ENCODE data around the gene PPP1R13B.
"Not testable (repeated sequence)": the region's sequence is repeated elsewhere in the genome, so short reads cannot be mapped to it uniquely, and the experiment has no call there.

PPP1R13B gene

DNA sequence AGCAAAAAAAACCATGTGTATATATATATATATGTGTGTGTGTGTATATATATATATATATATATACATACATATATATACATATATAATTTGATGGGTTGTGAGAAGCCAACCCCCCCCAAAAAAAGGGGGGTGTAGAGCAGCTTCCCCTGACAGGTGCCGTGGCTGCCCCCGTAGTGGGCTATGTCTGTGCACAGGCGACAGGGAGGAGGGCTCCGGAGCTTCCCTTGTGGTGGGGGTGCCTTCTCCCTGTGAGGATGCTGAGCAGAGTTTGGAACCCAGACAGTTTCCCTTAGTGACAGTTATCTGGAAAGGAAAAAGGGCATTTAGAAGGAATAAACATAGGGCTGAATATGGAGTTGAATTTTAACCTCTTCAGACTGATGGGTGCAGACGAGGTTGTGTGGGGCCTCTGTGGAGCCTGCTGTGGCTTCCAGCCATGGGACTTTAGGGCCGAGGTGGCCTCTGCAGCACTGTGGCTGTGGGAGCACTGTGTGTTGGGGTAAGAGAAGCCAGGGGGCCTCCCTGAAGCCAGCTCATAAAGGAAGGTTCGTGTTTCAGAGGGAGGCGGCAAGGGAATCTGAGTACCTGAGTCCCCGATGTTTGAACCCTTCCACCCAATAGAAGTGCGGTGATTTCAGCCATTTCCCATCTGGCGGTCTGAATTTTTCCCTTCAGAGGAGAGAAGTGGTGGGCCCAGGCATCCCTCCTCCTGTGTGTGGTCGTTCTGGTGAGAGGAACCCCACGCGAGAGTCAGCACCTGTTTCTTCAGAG, 151.9 kb downstream of the PPP1R13B start:
- H3K27ac Mint-ChIP-seq, result no peak overlapping the region
- H3K4me3 Mint-ChIP-seq, result no peak overlapping the region
- H3K36me3 Mint-ChIP-seq (ENCODE audit: low read depth), result peaks cover 7% of the 10 kb centered on the region
- H3K27me3 Mint-ChIP-seq, result no peaks in the 10 kb centered on the region
- DNase-seq, result no peak
- H3K9me3 Mint-ChIP-seq, result no peaks in the 10 kb centered on the region
- no peak for ATAC-seq
- peaks cover 5% of the 10 kb centered on the region for H3K4me1 Mint-ChIP-seq

- H3K4me3 Mint-ChIP-seq, result no peak overlapping the region
- peaks cover 8% of the 10 kb centered on the region for H3K36me3 Mint-ChIP-seq (ENCODE audit: low read depth)
- ATAC-seq (no peak), DNase-seq (no peak)
- H3K4me1 Mint-ChIP-seq, result peaks cover 8% of the 10 kb centered on the region
- no peaks in the 10 kb centered on the region for H3K27me3 Mint-ChIP-seq
- H3K27ac Mint-ChIP-seq, result no peak overlapping the region
- H3K9me3 Mint-ChIP-seq, result no peaks in the 10 kb centered on the region
These were observed 152.8 kb downstream of the PPP1R13B start for GRCh38 chr14:103694572-103695026.

DNA sequence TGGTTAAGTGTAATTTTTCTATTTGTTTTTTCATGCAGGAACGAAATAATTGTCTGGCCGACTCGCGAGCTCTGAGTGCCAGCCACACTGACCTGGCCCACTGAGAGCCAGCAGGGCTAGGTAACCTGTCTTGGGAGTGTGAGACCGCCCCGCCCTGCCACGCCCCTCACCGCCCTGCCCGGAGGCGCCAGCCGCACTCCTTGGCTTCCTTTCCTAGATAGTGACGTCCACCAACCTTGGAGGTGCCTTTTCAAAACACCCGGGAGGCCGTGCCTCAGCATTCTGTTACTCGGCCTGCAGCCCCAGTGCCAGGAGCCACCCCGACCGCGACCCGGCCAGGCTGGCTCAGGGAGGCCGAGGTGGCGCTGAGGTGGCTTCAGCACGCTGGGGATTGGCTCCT, 153.9 kb downstream of the PPP1R13B start:
- ATAC-seq (no peak), DNase-seq (no peak)
- Mint-ChIP-seq H3K27me3 (no peaks in the 10 kb centered on the region), H3K4me1 (peaks cover 10% of the 10 kb centered on the region), H3K27ac (no peak overlapping the region), H3K36me3 (ENCODE audit: low read depth) (peaks cover 8% of the 10 kb centered on the region), H3K9me3 (no peaks in the 10 kb centered on the region), H3K4me3 (no peak overlapping the region)

- no peak overlapping the region for H3K27ac Mint-ChIP-seq
- DNase-seq (no peak), ATAC-seq (no peak)
- peaks cover 10% of the 10 kb centered on the region for H3K4me1 Mint-ChIP-seq
- no peaks in the 10 kb centered on the region for H3K27me3 Mint-ChIP-seq
- H3K9me3 Mint-ChIP-seq, result no peaks in the 10 kb centered on the region
- no peak overlapping the region for H3K4me3 Mint-ChIP-seq
- H3K36me3 Mint-ChIP-seq (ENCODE audit: low read depth), result peaks cover 14% of the 10 kb centered on the region
These were observed 154.5 kb downstream of the PPP1R13B start for GRCh38 chr14:103692871-103693270.

DNA sequence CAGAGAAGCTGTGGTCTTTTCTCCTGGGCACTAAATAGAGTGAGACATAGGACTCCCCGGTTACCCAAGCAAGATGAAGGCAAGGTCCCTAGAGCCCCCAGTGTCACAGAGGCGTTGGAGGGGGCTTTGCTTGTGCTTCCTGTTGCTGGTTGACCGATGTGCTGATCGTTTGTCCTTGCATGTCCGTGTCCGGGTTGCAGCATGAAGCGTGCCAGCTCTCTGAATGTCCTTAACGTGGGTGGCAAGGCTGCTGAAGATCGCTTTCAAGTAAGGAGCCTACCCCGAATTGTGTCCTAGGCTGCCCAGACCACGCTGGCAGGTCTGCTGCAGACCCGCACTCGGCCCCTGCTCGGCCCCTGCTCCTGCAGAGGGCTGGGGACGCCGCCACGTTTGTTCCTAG, 155.2 kb downstream of the PPP1R13B start:
- Mint-ChIP-seq H3K4me1 (peaks cover 10% of the 10 kb centered on the region), H3K9me3 (no peaks in the 10 kb centered on the region), H3K27me3 (no peaks in the 10 kb centered on the region), H3K27ac (no peak overlapping the region), H3K36me3 (ENCODE audit: low read depth) (peaks cover 15% of the 10 kb centered on the region), H3K4me3 (no peak overlapping the region)
- DNase-seq, result no peak
- no peak for ATAC-seq

- not testable (repeated sequence) for H3K4me3 Mint-ChIP-seq, ATAC-seq, DNase-seq, H3K4me1 Mint-ChIP-seq, H3K9me3 Mint-ChIP-seq, H3K27me3 Mint-ChIP-seq, H3K27ac Mint-ChIP-seq
- H3K36me3 Mint-ChIP-seq (ENCODE audit: low read depth), result peaks cover 15% of the 10 kb centered on the region
These were observed 155.7 kb downstream of the PPP1R13B start for GRCh38 chr14:103691655-103692054.

DNA sequence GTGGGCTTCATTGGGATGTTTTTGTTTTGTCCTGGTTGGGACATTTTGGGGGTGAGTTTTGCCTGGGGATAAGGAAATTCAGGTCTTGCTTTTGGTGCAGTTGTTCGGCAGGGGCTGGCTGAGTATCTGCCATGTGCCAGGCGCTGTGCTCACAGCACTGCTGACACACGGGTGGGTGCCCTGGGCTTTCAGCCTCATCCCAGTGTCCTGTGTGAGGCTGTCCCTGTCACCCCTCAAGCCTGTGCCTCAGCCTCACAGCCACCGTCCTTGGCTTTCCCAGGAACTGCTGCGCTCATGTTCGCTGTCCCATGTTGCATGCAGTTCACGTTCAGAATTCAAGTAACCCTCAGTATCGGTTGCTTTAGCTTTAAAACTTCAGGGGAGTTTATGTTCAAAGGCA, 157.0 kb downstream of the PPP1R13B start:
- peaks cover 7% of the 10 kb centered on the region for H3K4me1 Mint-ChIP-seq
- H3K9me3 Mint-ChIP-seq, result no peaks in the 10 kb centered on the region
- no peak overlapping the region for H3K27ac Mint-ChIP-seq
- H3K27me3 Mint-ChIP-seq, result no peaks in the 10 kb centered on the region
- DNase-seq, result no peak
- H3K4me3 Mint-ChIP-seq, result no peak overlapping the region
- H3K36me3 Mint-ChIP-seq (ENCODE audit: low read depth), result peaks cover 15% of the 10 kb centered on the region
- no peak for ATAC-seq

DNA sequence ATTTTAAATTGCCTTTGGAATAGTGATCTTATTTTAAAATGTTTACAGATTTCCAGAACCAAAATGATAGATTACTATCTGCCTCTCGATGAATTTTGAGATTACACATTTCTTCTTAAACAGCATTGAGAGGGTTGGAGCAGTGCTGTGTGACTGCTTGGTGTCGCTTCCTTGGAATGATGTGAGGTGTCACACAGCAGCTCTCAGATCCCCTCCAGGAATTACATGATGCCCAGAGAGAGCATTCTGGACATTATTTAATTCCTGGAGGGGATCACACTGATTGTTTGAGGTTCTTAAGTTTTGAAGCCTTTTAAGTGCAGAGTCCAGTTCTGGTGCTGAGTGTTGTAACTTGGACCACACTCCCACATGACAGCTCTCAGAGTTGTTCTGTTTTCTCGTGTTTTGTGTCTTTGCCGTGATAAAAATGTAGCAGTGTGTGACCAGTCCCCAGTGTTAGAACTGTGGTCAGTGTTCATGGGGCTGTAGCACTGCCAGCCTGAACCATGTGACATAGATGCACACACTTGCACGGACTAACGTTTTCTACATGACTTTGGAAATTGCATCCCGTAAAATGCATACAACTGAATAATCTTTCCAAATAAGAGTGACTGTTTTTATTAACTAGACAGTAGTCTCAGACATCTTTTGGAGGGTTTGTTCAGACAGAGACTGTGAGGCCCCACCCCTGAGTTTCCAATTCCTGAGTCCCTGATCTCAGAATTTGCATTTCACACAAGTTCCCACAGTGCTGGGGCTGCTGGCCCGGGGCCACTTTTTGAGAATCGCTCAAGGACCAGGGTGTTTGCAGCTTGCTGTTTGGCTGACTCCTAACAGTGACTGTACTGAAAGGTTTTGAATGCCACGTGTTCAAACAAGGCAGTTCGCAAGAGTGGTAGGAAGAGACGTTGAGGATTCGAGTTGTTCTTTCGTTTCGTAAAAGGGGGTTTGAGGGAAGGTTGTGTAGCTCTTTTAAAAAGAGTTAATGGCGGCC, 158.2 kb downstream of the PPP1R13B start:
- Mint-ChIP-seq H3K27me3 (no peaks in the 10 kb centered on the region), H3K27ac (no peak overlapping the region), H3K4me1 (peaks cover 6% of the 10 kb centered on the region), H3K36me3 (ENCODE audit: low read depth) (peaks cover 15% of the 10 kb centered on the region), H3K9me3 (no peaks in the 10 kb centered on the region), H3K4me3 (no peak overlapping the region)
- no peak for ATAC-seq
- DNase-seq, result no peak

DNA sequence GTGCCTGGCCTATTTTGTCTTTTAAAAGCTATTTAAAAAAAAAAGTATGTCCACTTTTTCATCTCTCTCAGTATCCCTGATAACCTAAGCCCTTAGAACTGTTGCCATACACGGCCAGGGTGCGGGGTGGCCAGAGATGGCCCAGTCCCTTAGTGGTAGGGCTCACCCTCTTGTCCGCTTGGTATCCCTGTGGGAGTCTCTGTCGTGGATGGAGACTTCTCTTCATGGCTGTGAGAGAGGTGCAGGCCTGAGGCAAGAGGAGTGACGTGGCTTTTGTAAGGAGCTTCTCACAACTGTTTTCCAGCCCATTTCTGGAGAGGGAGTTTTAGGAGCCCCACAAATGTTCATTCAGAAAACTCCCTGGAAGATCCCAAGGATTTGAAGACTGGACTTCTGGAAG, 158.9 kb downstream of the PPP1R13B start:
- no peak for ATAC-seq
- Mint-ChIP-seq H3K4me3 (no peak overlapping the region), H3K36me3 (ENCODE audit: low read depth) (peaks cover 12% of the 10 kb centered on the region), H3K27ac (no peak overlapping the region), H3K4me1 (peaks cover 6% of the 10 kb centered on the region), H3K27me3 (no peaks in the 10 kb centered on the region), H3K9me3 (no peaks in the 10 kb centered on the region)
- DNase-seq, result no peak

GRCh38 chr14:103687712-103688111, 159.7 kb downstream of the PPP1R13B start:
- peaks cover 12% of the 10 kb centered on the region for H3K36me3 Mint-ChIP-seq (ENCODE audit: low read depth)
- DNase-seq, result no peak
- H3K27ac Mint-ChIP-seq, result no peak overlapping the region
- peaks cover 6% of the 10 kb centered on the region for H3K4me1 Mint-ChIP-seq
- H3K4me3 Mint-ChIP-seq, result no peak overlapping the region
- H3K27me3 Mint-ChIP-seq, result no peaks in the 10 kb centered on the region
- H3K9me3 Mint-ChIP-seq, result no peaks in the 10 kb centered on the region
- ATAC-seq, result no peak

GRCh38 chr14:103686831-103687485, 160.4 kb downstream of the PPP1R13B start:
- no peak for DNase-seq
- H3K27ac Mint-ChIP-seq, result no peak overlapping the region
- H3K4me1 Mint-ChIP-seq, result peaks cover 6% of the 10 kb centered on the region
- peaks cover 12% of the 10 kb centered on the region for H3K36me3 Mint-ChIP-seq (ENCODE audit: low read depth)
- no peaks in the 10 kb centered on the region for H3K27me3 Mint-ChIP-seq
- no peaks in the 10 kb centered on the region for H3K9me3 Mint-ChIP-seq
- ATAC-seq, result no peak
- no peak overlapping the region for H3K4me3 Mint-ChIP-seq

DNA sequence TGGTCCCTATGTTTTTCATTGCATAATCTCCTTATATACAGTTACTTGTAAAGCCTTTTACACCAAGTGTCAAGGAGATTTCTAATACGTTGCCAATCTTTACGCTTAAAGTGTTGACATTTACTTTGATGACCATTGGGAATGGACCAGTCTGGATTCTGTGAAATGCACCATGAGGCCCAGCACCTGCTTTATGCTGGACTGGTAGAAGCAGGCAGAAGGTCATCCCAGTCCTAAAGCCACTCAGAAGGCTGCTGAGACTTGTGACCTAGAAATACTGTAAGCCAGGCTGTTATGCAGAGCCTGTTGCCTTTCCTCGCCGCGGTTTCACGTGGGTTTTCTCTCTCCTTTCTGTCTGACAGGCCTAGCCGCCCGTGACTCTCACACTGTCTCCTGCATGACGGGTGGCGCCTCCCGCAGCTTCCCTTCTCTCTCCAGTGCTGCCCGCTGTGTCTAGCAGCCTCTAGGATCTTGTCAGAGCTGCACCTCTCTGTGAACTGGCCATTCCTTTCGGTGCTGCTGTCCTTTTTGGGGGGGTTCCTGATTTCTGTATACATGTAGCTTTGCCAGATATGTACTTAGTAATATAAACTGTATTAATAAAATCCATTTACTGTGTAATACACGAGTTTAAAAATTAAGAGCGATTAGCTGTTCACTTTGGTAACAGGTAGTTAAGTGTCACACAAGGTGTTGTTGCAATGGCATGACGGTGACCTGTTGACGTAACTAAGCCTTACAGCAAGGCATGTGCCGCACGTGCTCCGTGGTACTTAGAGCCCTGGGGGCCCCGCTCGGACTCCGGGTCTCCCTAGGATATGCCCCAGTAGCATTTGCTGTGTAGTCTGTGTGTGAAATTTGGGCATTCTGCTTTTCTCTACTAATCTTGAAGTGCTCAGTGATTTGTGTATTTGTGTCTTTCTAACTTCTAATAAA, 161.8 kb downstream of the PPP1R13B start:
- Mint-ChIP-seq H3K4me1 (peaks cover 5% of the 10 kb centered on the region), H3K27me3 (no peaks in the 10 kb centered on the region), H3K36me3 (ENCODE audit: low read depth) (peaks cover 22% of the 10 kb centered on the region), H3K9me3 (no peaks in the 10 kb centered on the region), H3K27ac (no peak overlapping the region), H3K4me3 (no peak overlapping the region)
- ATAC-seq (no peak), DNase-seq (no peak)

DNA sequence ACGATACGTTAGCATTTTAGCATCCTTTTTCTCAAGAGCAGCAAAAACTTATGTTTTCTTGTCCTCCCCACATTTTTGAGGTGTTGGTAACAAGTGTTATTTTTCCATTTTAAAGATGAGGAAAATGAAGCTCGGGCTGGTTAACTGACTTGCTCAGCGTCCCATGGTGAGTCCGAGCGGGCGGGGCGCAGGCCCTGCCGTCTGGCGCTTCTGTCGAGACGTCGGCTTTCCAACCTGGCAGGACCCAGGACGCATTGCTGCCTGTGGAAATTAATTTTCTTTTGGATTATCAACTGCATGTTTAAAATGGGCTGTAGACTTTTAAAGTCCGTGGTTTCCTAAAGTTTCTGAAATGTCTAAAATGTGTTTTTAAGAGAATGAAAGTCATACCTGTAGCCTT, 162.5 kb downstream of the PPP1R13B start:
- H3K36me3 Mint-ChIP-seq (ENCODE audit: low read depth), result peaks cover 25% of the 10 kb centered on the region
- H3K27ac Mint-ChIP-seq, result no peak overlapping the region
- no peak for DNase-seq
- ATAC-seq, result no peak
- no peaks in the 10 kb centered on the region for H3K27me3 Mint-ChIP-seq
- no peak overlapping the region for H3K4me3 Mint-ChIP-seq
- peaks cover 3% of the 10 kb centered on the region for H3K4me1 Mint-ChIP-seq
- H3K9me3 Mint-ChIP-seq, result no peaks in the 10 kb centered on the region

- H3K4me1 Mint-ChIP-seq, result peaks cover 5% of the 10 kb centered on the region
- no peak overlapping the region for H3K4me3 Mint-ChIP-seq
- H3K27ac Mint-ChIP-seq, result no peak overlapping the region
- no peaks in the 10 kb centered on the region for H3K27me3 Mint-ChIP-seq
- H3K36me3 Mint-ChIP-seq (ENCODE audit: low read depth), result peaks cover 29% of the 10 kb centered on the region
- DNase-seq (no peak), ATAC-seq (no peak)
- H3K9me3 Mint-ChIP-seq, result no peaks in the 10 kb centered on the region
These were observed 162.9 kb downstream of the PPP1R13B start for GRCh38 chr14:103684471-103684870.
